Stomach (tissue), 9 donors: ENCODE measurements around the gene ZNF462. TPM values are rescaled to one million over a fixed set of nuclear protein-coding genes. Genes with fewer than 3 reads are reported as not detected.
"Not testable (repeated sequence)": the region's sequence is repeated elsewhere in the genome, so short reads cannot be mapped to it uniquely, and the experiment has no call there.

Experiments
- DNase-seq, 2 donors: peaks; one replicate each; pipeline versions ENCODE4 v3.0.0 to v3.0.0-alpha.2; 2013 to 2019
- H3K27ac ChIP-seq, 5 donors: fragments of 200-600 bp in 4 of 5; sonication (generic) in 4 of 5; one replicate each; pipeline ENCODE4 v1.5.1; 2013 to 2019; ENCODE audit warnings: mild to moderate bottlenecking in 1 of 5, moderate library complexity in 1 of 5
- H3K27me3 ChIP-seq, 3 donors: fragments of 200-600 bp; sonication (generic); one replicate each; pipeline ENCODE4 v1.5.1; 2017 to 2019; ENCODE audit warnings: mixed run types in 1 of 3
- H3K36me3 ChIP-seq, 4 donors: fragments of 200-600 bp; sonication (generic); 1 replicate in 3 of 4; 2 replicates in 1 of 4; pipeline ENCODE4 v1.5.1; 2016 to 2019
- H3K4me1 ChIP-seq, 4 donors: fragments of 200-600 bp; sonication (generic); one replicate each; pipeline ENCODE4 v1.5.1; 2016 to 2019
- H3K4me3 ChIP-seq, 4 donors: fragments of 200-600 bp; sonication (generic) in 3 of 4; one replicate each; pipeline ENCODE4 v1.5.1; 2016 to 2019; ENCODE audit warnings: mild to moderate bottlenecking in 1 of 4
- H3K9me3 ChIP-seq, 4 donors: fragments of 200-600 bp; sonication (generic); one replicate each; pipeline ENCODE4 v1.5.1; 2016 to 2019
- CTCF ChIP-seq, 7 experiments: fragments of 450-650 bp in 4 of 7; fragments of 200-600 bp in 3 of 7; sonication (generic) in 3 of 7; IDR thresholded peaks; one replicate each; pipeline ENCODE4 v1.5.1; 2016 to 2019; ENCODE audit warnings: antibody characterized with exemption in 7 of 7, control low read depth in 2 of 7, mild to moderate bottlenecking in 1 of 7
- EP300 ChIP-seq: sonication (generic); formaldehyde crosslinking; IDR thresholded peaks from one replicate; pipeline ENCODE4 v1.6.1; 2017; ENCODE audit warnings: antibody characterized with exemption
- POLR2A ChIP-seq, 4 donors: fragments of 450-650 bp; IDR thresholded peaks; one replicate each; pipeline ENCODE4 v1.6.1; 2016; ENCODE audit warnings: antibody characterized with exemption in 4 of 4, control low read depth in 2 of 4, mild to moderate bottlenecking in 1 of 4, moderate library complexity in 1 of 4
- POLR2AphosphoS5 ChIP-seq, 3 donors: sonication (generic); formaldehyde crosslinking; IDR thresholded peaks; one replicate each; pipeline ENCODE4 v1.6.1; 2016; ENCODE audit warnings: antibody characterized with exemption in 3 of 3
- WGBS, 5 donors: extraction: QIAGEN DNeasy Blood & Tissue Kit in 3 of 5; methylation state at CpG; one replicate each; pipeline versions ENCODE4 v1.1.5 to v1.1.7; 2013 to 2018; 5-methylcytosine and 5-hydroxymethylcytosine counted together
- intact Hi-C: fragments of 100-400 bp; cut with DNase I; formaldehyde crosslinking; loops from one replicate; pipeline ENCODE4 v1.15.1; 2023; ENCODE audit warnings: low total_unique reads
- polyA plus RNA-seq, 3 donors: library from polyadenylated mRNA; stranded (reverse); fragments of 200-250 nt; gene quantifications; one replicate each; pipeline ENCODE4 v1.2.3, GENCODE V29; 2013
- total RNA-seq, 5 donors: library from RNA; depleted of rRNA; stranded (reverse); fragments of >200 nt; gene quantifications; one replicate each; pipeline versions ENCODE4 v1.1.0 to v1.2.3, GENCODE V29; 2014 to 2016
- donor health status: healthy with polysubstance abuse.
- donor health status: Bipolar disorder and iron deficiency.
- donor health status: healthy.

ZNF462 gene
- total and polyA plus RNA-seq, 8 donors: 0.50 to 60.1 (median 10.1) TPM

- no peak for DNase-seq
- WGBS, 5 donors: 73 to 89% (median 86%) methylated on average over 3 of the region's 3 CpGs
- H3K27me3 ChIP-seq: no peaks in the 10 kb centered on the region
- intact Hi-C loops: no loop called here
- peaks cover 0 to 27% (median 7%) of the 10 kb centered on the region in 4 donors for H3K4me1 ChIP-seq
- peaks cover 0 to 6% (median 2%) of the 10 kb centered on the region in 4 donors for H3K9me3 ChIP-seq
- H3K4me3 ChIP-seq: no peak overlapping the region
- H3K36me3 ChIP-seq: no peaks in the 10 kb centered on the region
- peak overlapping the region in 1 of 5 donors; percentile 27 for H3K27ac ChIP-seq
- TF ChIP-seq POLR2AphosphoS5 (IDR thresholded peaks at IDR 0.05) (no peak), EP300 (no peak), POLR2A (IDR thresholded peaks at IDR 0.05) (no peak), CTCF (IDR thresholded peaks at IDR 0.05) (no peak)
These were observed 34.8 kb downstream of the ZNF462 start for GRCh38 chr9:106897751-106898150.

- DNase-seq, H3K27ac ChIP-seq, intact Hi-C loops, H3K36me3 ChIP-seq, H3K27me3 ChIP-seq, H3K9me3 ChIP-seq, H3K4me3 ChIP-seq: not testable (repeated sequence)
- peaks cover 0 to 16% (median 2%) of the 10 kb centered on the region in 4 donors for H3K4me1 ChIP-seq
- 85 to 91% (median 87%) methylated on average over 2 of the region's 2 CpGs for WGBS, 5 donors
These were observed 37.6 kb downstream of the ZNF462 start for GRCh38 chr9:106900523-106900922.

GRCh38 chr9:106906129-106906528 is 43.2 kb downstream of the ZNF462 start:
- peaks cover 0 to 12% (median 5%) of the 10 kb centered on the region in 4 donors for H3K9me3 ChIP-seq
- intact Hi-C loops: no loop called here
- H3K27me3 ChIP-seq: no peaks in the 10 kb centered on the region
- H3K27ac ChIP-seq: no peak overlapping the region
- no peak overlapping the region for H3K4me3 ChIP-seq
- 86 to 94% (median 89%) methylated on average over 1 to 3 of the region's 3 CpGs for WGBS, 5 donors
- no peaks in the 10 kb centered on the region for H3K36me3 ChIP-seq
- no peak for TF ChIP-seq CTCF (IDR thresholded peaks at IDR 0.05)
- TF ChIP-seq POLR2A (IDR thresholded peaks at IDR 0.05): no peak
- H3K4me1 ChIP-seq: no peaks in the 10 kb centered on the region
- DNase-seq: no peak

- Histone ChIP-seq H3K36me3 (no peaks in the 10 kb centered on the region), H3K4me1 (peaks cover 0 to 10% (median 4%) of the 10 kb centered on the region in 4 donors), H3K27me3 (no peaks in the 10 kb centered on the region), H3K4me3 (no peak overlapping the region), H3K9me3 (no peaks in the 10 kb centered on the region), H3K27ac (no peak overlapping the region)
- DNase-seq: no peak
- no peak for TF ChIP-seq CTCF (IDR thresholded peaks at IDR 0.05)
- no peak for TF ChIP-seq POLR2AphosphoS5 (IDR thresholded peaks at IDR 0.05)
- no peak for TF ChIP-seq POLR2A (IDR thresholded peaks at IDR 0.05)
- TF ChIP-seq EP300: no peak
- 67 to 91% (median 91%) methylated on average over 6 of the region's 6 CpGs for WGBS, 5 donors
- intact Hi-C loops: no loop called here
These were observed 49.0 kb downstream of the ZNF462 start for GRCh38 chr9:106911951-106912350.

GRCh38 chr9:106913276-106913675 is 50.3 kb downstream of the ZNF462 start:
- Histone ChIP-seq H3K36me3 (no peaks in the 10 kb centered on the region), H3K9me3 (no peaks in the 10 kb centered on the region), H3K4me1 (peaks cover 0 to 17% (median 7%) of the 10 kb centered on the region in 4 donors), H3K4me3 (no peak overlapping the region), H3K27ac (no peak overlapping the region), H3K27me3 (no peaks in the 10 kb centered on the region)
- TF ChIP-seq POLR2A (IDR thresholded peaks at IDR 0.05) (no peak), EP300 (no peak), CTCF (IDR thresholded peaks at IDR 0.05) (no peak), POLR2AphosphoS5 (IDR thresholded peaks at IDR 0.05) (no peak)
- DNase-seq: no peak
- WGBS, 5 donors: 78 to 93% (median 83%) methylated on average over 5 of the region's 5 CpGs
- intact Hi-C loops: no loop called here
